ENCODE measurements around the gene LHFPL3. TPM values are rescaled to one million over a fixed set of nuclear protein-coding genes. Genes with fewer than 3 reads are reported as not detected.

Gene LHFPL3
- total and polyA plus RNA-seq, 2 of the 13 experiments (the other 11 are each of a cell fraction or from before 2014, with no cell fraction given), result not detected

DNA sequence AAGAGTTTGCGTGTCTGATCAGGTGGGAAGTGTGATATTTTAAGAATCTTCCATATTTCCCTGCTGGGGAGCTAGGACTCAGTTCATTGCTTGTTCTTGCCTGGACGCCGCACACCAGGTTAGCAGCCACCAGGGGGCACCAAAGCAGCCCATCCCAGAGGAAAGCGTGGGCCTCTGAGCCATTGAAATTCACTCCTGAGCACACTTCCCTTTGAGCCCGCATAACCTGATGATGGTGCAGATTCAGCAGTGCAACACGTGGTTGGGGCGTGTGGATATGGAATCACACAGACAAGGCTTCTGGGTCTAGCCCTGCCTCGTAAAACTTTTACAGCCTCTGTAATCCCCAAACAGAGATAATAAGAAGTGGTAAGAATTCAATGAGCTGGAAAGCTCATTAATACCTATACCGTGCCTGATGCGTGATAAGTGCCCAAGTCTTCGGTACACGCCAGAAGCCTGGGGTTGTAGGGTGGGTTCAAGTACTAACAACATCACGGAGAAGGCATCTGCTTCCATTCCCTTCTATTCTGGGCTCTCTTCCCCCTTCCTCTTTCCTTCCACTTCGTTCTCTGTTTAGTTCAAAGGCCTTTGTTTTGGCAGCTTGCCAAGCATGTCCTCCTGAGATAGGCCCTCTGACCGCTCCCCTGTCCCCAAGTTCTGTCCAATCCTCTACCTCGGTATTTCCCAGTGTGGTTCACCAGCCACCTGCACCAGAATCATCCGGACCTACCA, 555.5 kb downstream of the LHFPL3 start (continued):
- TF ChIP-seq ZNF333 (CRISPR knock-in tag; IDR thresholded peaks at IDR 0.05; ENCODE audit: borderline replicate concordance), result no peak
- TF ChIP-seq HOXA9 (CRISPR knock-in tag; IDR thresholded peaks at IDR 0.05; ENCODE audit: borderline replicate concordance), result no peak
- TF ChIP-seq, protein P1, sequence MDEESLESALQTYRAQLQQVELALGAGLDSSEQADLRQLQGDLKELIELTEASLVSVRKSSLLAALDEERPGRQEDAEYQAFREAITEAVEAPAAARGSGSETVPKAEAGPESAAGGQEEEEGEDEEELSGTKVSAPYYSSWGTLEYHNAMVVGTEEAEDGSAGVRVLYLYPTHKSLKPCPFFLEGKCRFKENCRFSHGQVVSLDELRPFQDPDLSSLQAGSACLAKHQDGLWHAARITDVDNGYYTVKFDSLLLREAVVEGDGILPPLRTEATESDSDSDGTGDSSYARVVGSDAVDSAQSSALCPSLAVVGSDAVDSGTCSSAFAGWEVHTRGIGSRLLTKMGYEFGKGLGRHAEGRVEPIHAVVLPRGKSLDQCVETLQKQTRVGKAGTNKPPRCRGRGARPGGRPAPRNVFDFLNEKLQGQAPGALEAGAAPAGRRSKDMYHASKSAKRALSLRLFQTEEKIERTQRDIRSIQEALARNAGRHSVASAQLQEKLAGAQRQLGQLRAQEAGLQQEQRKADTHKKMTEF (CRISPR knock-in tag; IDR thresholded peaks at IDR 0.05), result peak; percentile 70
- TF ChIP-seq ZNF282 (IDR thresholded peaks at IDR 0.05; ENCODE audit: partially characterized antibody), result no peak
- TF ChIP-seq ZNF264 (CRISPR knock-in tag; IDR thresholded peaks at IDR 0.05), result no peak
- no peak for TF ChIP-seq EHMT2 (IDR thresholded peaks at IDR 0.05; ENCODE audit: borderline replicate concordance, low read depth, low read length)
- TF ChIP-seq, protein P2, sequence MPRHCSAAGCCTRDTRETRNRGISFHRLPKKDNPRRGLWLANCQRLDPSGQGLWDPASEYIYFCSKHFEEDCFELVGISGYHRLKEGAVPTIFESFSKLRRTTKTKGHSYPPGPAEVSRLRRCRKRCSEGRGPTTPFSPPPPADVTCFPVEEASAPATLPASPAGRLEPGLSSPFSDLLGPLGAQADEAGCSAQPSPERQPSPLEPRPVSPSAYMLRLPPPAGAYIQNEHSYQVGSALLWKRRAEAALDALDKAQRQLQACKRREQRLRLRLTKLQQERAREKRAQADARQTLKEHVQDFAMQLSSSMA (CRISPR knock-in tag; IDR thresholded peaks at IDR 0.05), result no peak
- no peak for TF ChIP-seq RELA (CRISPR knock-in tag; IDR thresholded peaks at IDR 0.05)
- TF ChIP-seq, protein P3, sequence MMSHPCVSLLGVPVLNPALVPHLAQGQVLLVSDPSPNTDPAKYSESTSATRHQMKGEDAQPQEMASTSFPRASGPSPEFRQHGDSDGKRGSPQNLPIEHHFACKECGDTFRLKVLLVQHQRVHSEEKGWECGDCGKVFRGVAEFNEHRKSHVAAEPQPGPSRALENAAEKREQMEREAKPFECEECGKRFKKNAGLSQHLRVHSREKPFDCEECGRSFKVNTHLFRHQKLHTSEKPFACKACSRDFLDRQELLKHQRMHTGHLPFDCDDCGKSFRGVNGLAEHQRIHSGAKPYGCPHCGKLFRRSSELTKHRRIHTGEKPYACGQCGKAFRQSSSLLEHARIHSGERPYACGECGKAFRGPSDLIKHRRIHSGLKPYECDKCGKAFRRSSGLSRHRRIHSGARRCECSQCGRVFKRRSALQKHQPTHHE (CRISPR knock-in tag; IDR thresholded peaks at IDR 0.05; ENCODE audit: borderline replicate concordance), result no peak
- TF ChIP-seq, protein P4, sequence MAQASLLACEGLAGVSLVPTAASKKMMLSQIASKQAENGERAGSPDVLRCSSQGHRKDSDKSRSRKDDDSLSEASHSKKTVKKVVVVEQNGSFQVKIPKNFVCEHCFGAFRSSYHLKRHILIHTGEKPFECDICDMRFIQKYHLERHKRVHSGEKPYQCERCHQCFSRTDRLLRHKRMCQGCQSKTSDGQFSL (CRISPR knock-in tag; IDR thresholded peaks at IDR 0.05), result no peak
- no peak for TF ChIP-seq SUZ12 (IDR thresholded peaks at IDR 0.05; ENCODE audit: low read depth, low read length)
- TF ChIP-seq ZNF460 (CRISPR knock-in tag; IDR thresholded peaks at IDR 0.05; ENCODE audit: borderline replicate concordance), result no peak
- TF ChIP-seq ZNF326 (CRISPR knock-in tag; IDR thresholded peaks at IDR 0.05; ENCODE audit: borderline replicate concordance), result no peak
- no peak; the same call in 1 of the 2 replicates for TF ChIP-seq CEBPG (CRISPR knock-in tag; IDR thresholded peaks at IDR 0.05)
- no peak for TF ChIP-seq ZNF788 (CRISPR knock-in tag; IDR thresholded peaks at IDR 0.05; ENCODE audit: borderline replicate concordance)
- TF ChIP-seq, protein P5, sequence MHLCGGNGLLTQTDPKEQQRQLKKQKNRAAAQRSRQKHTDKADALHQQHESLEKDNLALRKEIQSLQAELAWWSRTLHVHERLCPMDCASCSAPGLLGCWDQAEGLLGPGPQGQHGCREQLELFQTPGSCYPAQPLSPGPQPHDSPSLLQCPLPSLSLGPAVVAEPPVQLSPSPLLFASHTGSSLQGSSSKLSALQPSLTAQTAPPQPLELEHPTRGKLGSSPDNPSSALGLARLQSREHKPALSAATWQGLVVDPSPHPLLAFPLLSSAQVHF (CRISPR knock-in tag; IDR thresholded peaks at IDR 0.05), result no peak
- no peak for TF ChIP-seq XBP1 (CRISPR knock-in tag; IDR thresholded peaks at IDR 0.05)
- no peak for TF ChIP-seq SP4 (CRISPR knock-in tag; IDR thresholded peaks at IDR 0.05)
- TF ChIP-seq CREM (IDR thresholded peaks at IDR 0.05), result no peak
- TF ChIP-seq CREM (CRISPR knock-in tag; IDR thresholded peaks at IDR 0.05), result no peak
- no peak for TF ChIP-seq PRPF4 (IDR thresholded peaks at IDR 0.05; ENCODE audit: low read depth, low read length, poor library complexity, severe bottlenecking)
- TF ChIP-seq MEF2D (CRISPR knock-in tag; IDR thresholded peaks at IDR 0.05), result no peak
- no peak for TF ChIP-seq MBD4 (IDR thresholded peaks at IDR 0.05; ENCODE audit: borderline replicate concordance, low read length)
- TF ChIP-seq, protein P6, sequence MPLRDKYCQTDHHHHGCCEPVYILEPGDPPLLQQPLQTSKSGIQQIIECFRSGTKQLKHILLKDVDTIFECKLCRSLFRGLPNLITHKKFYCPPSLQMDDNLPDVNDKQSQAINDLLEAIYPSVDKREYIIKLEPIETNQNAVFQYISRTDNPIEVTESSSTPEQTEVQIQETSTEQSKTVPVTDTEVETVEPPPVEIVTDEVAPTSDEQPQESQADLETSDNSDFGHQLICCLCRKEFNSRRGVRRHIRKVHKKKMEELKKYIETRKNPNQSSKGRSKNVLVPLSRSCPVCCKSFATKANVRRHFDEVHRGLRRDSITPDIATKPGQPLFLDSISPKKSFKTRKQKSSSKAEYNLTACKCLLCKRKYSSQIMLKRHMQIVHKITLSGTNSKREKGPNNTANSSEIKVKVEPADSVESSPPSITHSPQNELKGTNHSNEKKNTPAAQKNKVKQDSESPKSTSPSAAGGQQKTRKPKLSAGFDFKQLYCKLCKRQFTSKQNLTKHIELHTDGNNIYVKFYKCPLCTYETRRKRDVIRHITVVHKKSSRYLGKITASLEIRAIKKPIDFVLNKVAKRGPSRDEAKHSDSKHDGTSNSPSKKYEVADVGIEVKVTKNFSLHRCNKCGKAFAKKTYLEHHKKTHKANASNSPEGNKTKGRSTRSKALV (CRISPR knock-in tag; IDR thresholded peaks at IDR 0.05), result no peak
- no peak for TF ChIP-seq ZNF101 (CRISPR knock-in tag; IDR thresholded peaks at IDR 0.05; ENCODE audit: borderline replicate concordance, low read depth)
- no peak for TF ChIP-seq ZNF317 (CRISPR knock-in tag; IDR thresholded peaks at IDR 0.05)
